HepG2 (cell line): Measurements from ENCODE around the gene CLEC20A. TPM values are rescaled to one million over a fixed set of nuclear protein-coding genes. Genes with fewer than 3 reads are reported as not detected.

Experiments used
- ATF1 ChIP-seq: IDR thresholded peaks from 2 replicates; pipeline ENCODE4 v1.6.1; 2016; ENCODE audit warnings: mild to moderate bottlenecking, control low read depth
- IKZF1 ChIP-seq: fragments of 450-650 bp; IDR thresholded peaks from 2 replicates; pipeline ENCODE4 v1.7.1; 2016
- IKZF4 ChIP-seq: sonication (generic); formaldehyde crosslinking; IDR thresholded peaks from 2 replicates; pipeline ENCODE4 v1.5.1; 2020; ENCODE audit warnings: borderline replicate concordance, mild to moderate bottlenecking, low read depth, missing genetic modification reagents; ENCODE audit errors: not compliant biosample characterization
- ZBTB10 ChIP-seq: sonication (generic); formaldehyde crosslinking; IDR thresholded peaks from 2 replicates; pipeline ENCODE4 v1.4.0; 2020; ENCODE audit warnings: missing genetic modification reagents, borderline replicate concordance
- ZBTB7A ChIP-seq: sonication (generic); formaldehyde crosslinking; IDR thresholded peaks from 2 replicates; pipeline ENCODE4 v1.8.0; 2022; ENCODE audit warnings: mild to moderate bottlenecking, missing genetic modification reagents
- ZFP41 ChIP-seq: sonication (generic); formaldehyde crosslinking; IDR thresholded peaks from 2 replicates; pipeline ENCODE4 v1.4.0; 2020; ENCODE audit warnings: mild to moderate bottlenecking, missing genetic modification reagents, borderline replicate concordance
- ZNF205 ChIP-seq: IDR thresholded peaks from 2 replicates; pipeline ENCODE4 v1.6.1; 2018; ENCODE audit warnings: missing biosample characterization, missing genetic modification reagents
- ZNF674 ChIP-seq: sonication (generic); formaldehyde crosslinking; IDR thresholded peaks from 2 replicates; pipeline ENCODE4 v1.5.0; 2020; ENCODE audit warnings: low read depth, mild to moderate bottlenecking, missing genetic modification reagents
- ZNF687 ChIP-seq: sonication (generic); formaldehyde crosslinking; IDR thresholded peaks from 2 replicates; pipeline ENCODE4 v1.5.1; 2020; ENCODE audit warnings: mild to moderate bottlenecking, missing genetic modification reagents, moderate library complexity
- ZSCAN5A ChIP-seq: sonication (generic); formaldehyde crosslinking; IDR thresholded peaks from 2 replicates; pipeline ENCODE4 v1.8.0; 2022; ENCODE audit warnings: mild to moderate bottlenecking, missing genetic modification reagents, borderline replicate concordance
- polyA plus RNA-seq, 8 experiments: library from polyadenylated mRNA; depleted of rRNA in 3 of 8; stranded (reverse) in 7 of 8; unstranded in 1 of 8; fragments of >200 nt; fragmentation: Illumina TruSeq in 4 of 8; extraction: Trizol in 4 of 8; gene quantifications; 2 replicates each; pipeline versions ENCODE4 v1.2.1 to v1.2.3, GENCODE V29; 2011 to 2016; ENCODE audit warnings: low read depth in 4 of 8, missing spikeins in 1 of 8, mixed read lengths in 1 of 8; ENCODE audit not compliant: insufficient read depth in 1 of 8
- total RNA-seq, 5 experiments: library from RNA; depleted of rRNA; stranded (reverse); fragments of >200 nt; fragmentation: Illumina TruSeq; extraction: Trizol; gene quantifications; 2 replicates each; pipeline ENCODE4 v1.2.3, GENCODE V29; 2016; ENCODE audit warnings: low read depth in 1 of 5

The CLEC20A gene
- total and polyA plus RNA-seq, 2 of the 13 experiments (the other 11 are each of a cell fraction or from before 2014, with no cell fraction given): not detected

- TF ChIP-seq ZSCAN5A (CRISPR knock-in tag) (no peak), IKZF1 (no peak), ATF1 (CRISPR knock-in tag) (no peak), ZNF687 (CRISPR knock-in tag) (no peak), ZBTB7A (CRISPR knock-in tag) (no peak), ZBTB10 (CRISPR knock-in tag) (no peak), ZNF674 (CRISPR knock-in tag) (no peak), ZFP41 (CRISPR knock-in tag) (no peak), IKZF4 (no peak), ZNF205 (CRISPR knock-in tag) (no peak)
Observed at GRCh38 chr1:178506177-178506576, 9.4 kb upstream of the CLEC20A start (continued).
